ENCODE results near the gene MTX1. TPM values are rescaled to one million over a fixed set of nuclear protein-coding genes. Genes with fewer than 3 reads are reported as not detected.

MTX1 gene
- polyA plus RNA-seq, 2 of the 4 experiments (the other 2 are of a cell fraction): 53.4 to 67.1 TPM

- Histone ChIP-seq H3K9me3 (no peaks in the 10 kb centered on the region), H3K4me2 (no peak overlapping the region), H3K4me1 (peaks cover 4% of the 10 kb centered on the region; the same call in 1 of the 3 replicates), H3K27ac (no peak overlapping the region), H3K4me3 (no peak overlapping the region)
- DNase-seq (ENCODE audit: low read depth in 1 of 2, low spot score in 1 of 2): no peak
- 96% methylated on average over 4 of the region's 7 CpGs for WGBS (ENCODE audit: missing lambda C conversion rate)
- no peak for FAIRE-seq
- ChIA-PET POLR2A (no interaction called here), CTCF (interaction anchor here (1.1 kb wide), 1 partner anchor 9 kb away, joined by 4 read pairs; the partner anchor contains the start of gene KRTCAP2)
- no peak for TF ChIP-seq ZFP36 (IDR thresholded peaks at IDR 0.05; ENCODE audit: borderline replicate concordance, partially characterized antibody)
- TF ChIP-seq NPAS2 (CRISPR knock-in tag; IDR thresholded peaks at IDR 0.05; ENCODE audit: borderline replicate concordance): no peak
- TF ChIP-seq RARB (CRISPR knock-in tag; IDR thresholded peaks at IDR 0.05): no peak
- TF ChIP-seq SREBF2 (IDR thresholded peaks at IDR 0.05): no peak
- TF ChIP-seq MAFK (IDR thresholded peaks at IDR 0.05; ENCODE audit: partially characterized antibody): no peak
- no peak for TF ChIP-seq HOXA7 (CRISPR knock-in tag; IDR thresholded peaks at IDR 0.05)
- no peak for TF ChIP-seq PBX3 (IDR thresholded peaks at IDR 0.05)
- no peak for TF ChIP-seq HES2 (IDR thresholded peaks at IDR 0.05)
- no peak for TF ChIP-seq MAZ (IDR thresholded peaks at IDR 0.05; ENCODE audit: borderline replicate concordance, low read depth, low read length)
- TF ChIP-seq KDM1A (IDR thresholded peaks at IDR 0.05; ENCODE audit: low read depth): no peak
- TF ChIP-seq E2F6 (IDR thresholded peaks at IDR 0.05; ENCODE audit: borderline replicate concordance, low read depth): no peak
- TF ChIP-seq POLR2AphosphoS2 (conservative IDR thresholded peaks at IDR 0.05; ENCODE audit: low read length): no peak
- no peak for TF ChIP-seq NR3C1 (IDR thresholded peaks at IDR 0.05)
- TF ChIP-seq REST (IDR thresholded peaks at IDR 0.05): no peak
- no peak for TF ChIP-seq CTCF (IDR thresholded peaks at IDR 0.05)
- no peak for TF ChIP-seq ESRRA (IDR thresholded peaks at IDR 0.05; ENCODE audit: borderline replicate concordance, low read length)
- ATAC-seq: no peak
Measured at GRCh38 chr1:155182052-155182550, 26.4 kb upstream of the MTX1 start.

- Histone ChIP-seq H3K27ac (no peak overlapping the region), H3K4me2 (no peak overlapping the region), H3K9me3 (no peaks in the 10 kb centered on the region), H3K4me3 (no peak overlapping the region), H3K4me1 (0 out of 3 replicates have a peak, but pooled peaks cover 4% of the 10 kb centered on the region)
- WGBS (ENCODE audit: missing lambda C conversion rate): 85% methylated on average over 17 of the region's 20 CpGs
- ATAC-seq (no peak), FAIRE-seq (no peak), DNase-seq (ENCODE audit: low read depth in 1 of 2, low spot score in 1 of 2) (no peak)
- CTCF ChIA-PET: interaction anchor here (0.6 to 5.6 kb wide), 5 partner anchors 10 to 480 kb away, joined by 5 to 51 read pairs (median 7); partner anchors contain the start of genes KRTCAP2 and TRIM46
- POLR2A ChIA-PET: interaction anchor here (2.4 kb wide), 1 partner anchor 10 kb away, joined by 11 read pairs; no protein-coding TSS in a partner anchor
- TF ChIP-seq SREBF2 (IDR thresholded peaks at IDR 0.05) (no peak), CTCF (IDR thresholded peaks at IDR 0.05) (no peak), BHLHE40 (IDR thresholded peaks at IDR 0.05; ENCODE audit: low read depth, low read length) (no peak), PHF8 (IDR thresholded peaks at IDR 0.05; ENCODE audit: borderline replicate concordance, low read depth) (no peak), HDAC2 (IDR thresholded peaks at IDR 0.05) (no peak), HOXB5 (CRISPR knock-in tag; IDR thresholded peaks at IDR 0.05) (no peak), RARB (CRISPR knock-in tag; IDR thresholded peaks at IDR 0.05) (no peak), TFCP2L1 (CRISPR knock-in tag; IDR thresholded peaks at IDR 0.05) (no peak), FOSL2 (IDR thresholded peaks at IDR 0.05) (no peak), FOSL2 (CRISPR knock-in tag; IDR thresholded peaks at IDR 0.05) (no peak), NFE2L2 (conservative IDR thresholded peaks at IDR 0.05; ENCODE audit: low read length) (no peak), POLR2AphosphoS2 (conservative IDR thresholded peaks at IDR 0.05; ENCODE audit: low read length) (no peak), MAX (IDR thresholded peaks at IDR 0.05) (no peak), NR3C1 (IDR thresholded peaks at IDR 0.05) (no peak), KDM1A (IDR thresholded peaks at IDR 0.05; ENCODE audit: low read depth) (no peak), ESRRA (IDR thresholded peaks at IDR 0.05; ENCODE audit: borderline replicate concordance, low read length) (no peak)
Measured at GRCh38 chr1:155183775-155184221, 24.7 kb upstream of the MTX1 start.
